Prostate gland (tissue), 2 donors: ENCODE measurements around the gene PLCD3.

Experiments used
- CTCF ChIP-seq, 4 experiments: fragments of 200-600 bp in 2 of 4; fragments of 450-650 bp in 2 of 4; sonication (generic) in 2 of 4; IDR thresholded peaks; 1 replicate in 3 of 4; 2 replicates in 1 of 4; pipeline ENCODE4 v1.5.1; 2016 to 2019; ENCODE audit warnings: antibody characterized with exemption in 4 of 4, mild to moderate bottlenecking in 2 of 4, moderate library complexity in 2 of 4
- POLR2A ChIP-seq: fragments of 450-650 bp; IDR thresholded peaks from one replicate; pipeline ENCODE4 v1.6.1; 2016; ENCODE audit warnings: antibody characterized with exemption, mild to moderate bottlenecking
- POLR2AphosphoS5 ChIP-seq: sonication (generic); formaldehyde crosslinking; IDR thresholded peaks from one replicate; pipeline ENCODE4 v1.6.1; 2017; ENCODE audit warnings: antibody characterized with exemption

- no peak for TF ChIP-seq CTCF (IDR thresholded peaks at IDR 0.05)
- TF ChIP-seq POLR2AphosphoS5: no peak
- TF ChIP-seq POLR2A: no peak
These were observed 3.3 kb downstream of the PLCD3 start for GRCh38 chr17:45128989-45129388.
